SK-N-SH treated with all-trans-retinoic acid at 6 μM for 48 hours (cell line): ENCODE results near the gene LGMN.
"Not testable (repeated sequence)": the region's sequence is repeated elsewhere in the genome, so short reads cannot be mapped to it uniquely, and the experiment has no call there.

Experiments
- ATAC-seq: fragments of 200-7000 bp; cut with Tn5 transposase; 3 replicates; pipeline ENCODE4 v1.9.1; 2020; ENCODE audit warnings: mild to moderate bottlenecking, moderate library complexity
- ESRRG ChIP-seq: fragments of 250-450 bp; sonication (Bioruptor Pico); IDR thresholded peaks from 2 replicates; pipeline ENCODE4 v1.6.1; 2021; ENCODE audit warnings: mild to moderate bottlenecking
- ISL1 ChIP-seq: fragments of 250-450 bp; sonication (Bioruptor Pico); IDR thresholded peaks from 2 replicates; pipeline ENCODE4 v2.1.2; 2022; ENCODE audit warnings: mild to moderate bottlenecking, moderate library complexity
- OSR1 ChIP-seq: fragments of 250-450 bp; sonication (Bioruptor Pico); IDR thresholded peaks from 2 replicates; pipeline ENCODE4 v1.8.0; 2022; ENCODE audit warnings: moderate library complexity, mild to moderate bottlenecking, inconsistent platforms
- PPARA ChIP-seq: fragments of 250-450 bp; sonication (Bioruptor Pico); IDR thresholded peaks from 2 replicates; pipeline ENCODE4 v1.5.0; 2020; ENCODE audit warnings: mild to moderate bottlenecking, borderline replicate concordance
- RARB ChIP-seq: fragments of 250-450 bp; sonication (Bioruptor Pico); IDR thresholded peaks from 2 replicates; pipeline ENCODE4 v1.8.0; 2021; ENCODE audit warnings: mild to moderate bottlenecking, moderate library complexity
- SNAI2 ChIP-seq: fragments of 250-450 bp; sonication (Bioruptor Pico); IDR thresholded peaks from 2 replicates; pipeline ENCODE4 v1.5.0; 2020; ENCODE audit warnings: mild to moderate bottlenecking, moderate library complexity
- TCF4 ChIP-seq: fragments of 250-450 bp; sonication (Bioruptor Pico); IDR thresholded peaks from 2 replicates; pipeline ENCODE4 v1.8.0; 2021; ENCODE audit warnings: mild to moderate bottlenecking, moderate library complexity, borderline replicate concordance
- TOX ChIP-seq: fragments of 250-450 bp; sonication (Bioruptor Pico); IDR thresholded peaks from 2 replicates; pipeline ENCODE4 v1.8.0; 2021; ENCODE audit warnings: mild to moderate bottlenecking, moderate library complexity, borderline replicate concordance
- ZC3H10 ChIP-seq: fragments of 250-450 bp; sonication (Bioruptor Pico); IDR thresholded peaks from 2 replicates; pipeline ENCODE4 v1.5.1; 2021; ENCODE audit warnings: mild to moderate bottlenecking, moderate library complexity
- ZFP30 ChIP-seq: fragments of 450-650 bp; formaldehyde crosslinking; IDR thresholded peaks from 2 replicates; pipeline ENCODE4 v1.5.0; 2022; ENCODE audit warnings: mild to moderate bottlenecking, moderate library complexity
- ZNF565 ChIP-seq: fragments of 450-650 bp; formaldehyde crosslinking; conservative IDR thresholded peaks from 2 replicates; pipeline ENCODE4 v1.5.0; 2020; ENCODE audit warnings: low read depth, mild to moderate bottlenecking, moderate library complexity
- ZNF8 ChIP-seq: fragments of 450-650 bp; formaldehyde crosslinking; IDR thresholded peaks from 2 replicates; pipeline ENCODE4 v1.5.0; 2020; ENCODE audit warnings: mild to moderate bottlenecking, moderate library complexity
- TF ChIP-seq, protein P1 (sequence below): fragments of 250-450 bp; sonication (Bioruptor Pico); IDR thresholded peaks from 2 replicates; pipeline ENCODE4 v1.5.0; 2020; ENCODE audit warnings: mild to moderate bottlenecking, moderate library complexity
- TF ChIP-seq, protein P2 (sequence below): fragments of 250-450 bp; sonication (Bioruptor Pico); IDR thresholded peaks from 2 replicates; pipeline ENCODE4 v1.8.0; 2020; ENCODE audit warnings: mild to moderate bottlenecking, moderate library complexity, borderline replicate concordance
- TF ChIP-seq, protein P3 (sequence below): fragments of 250-450 bp; sonication (Bioruptor Pico); IDR thresholded peaks from 2 replicates; pipeline ENCODE4 v1.5.1; 2020; ENCODE audit warnings: low read depth, mild to moderate bottlenecking, moderate library complexity

Gene LGMN

DNA sequence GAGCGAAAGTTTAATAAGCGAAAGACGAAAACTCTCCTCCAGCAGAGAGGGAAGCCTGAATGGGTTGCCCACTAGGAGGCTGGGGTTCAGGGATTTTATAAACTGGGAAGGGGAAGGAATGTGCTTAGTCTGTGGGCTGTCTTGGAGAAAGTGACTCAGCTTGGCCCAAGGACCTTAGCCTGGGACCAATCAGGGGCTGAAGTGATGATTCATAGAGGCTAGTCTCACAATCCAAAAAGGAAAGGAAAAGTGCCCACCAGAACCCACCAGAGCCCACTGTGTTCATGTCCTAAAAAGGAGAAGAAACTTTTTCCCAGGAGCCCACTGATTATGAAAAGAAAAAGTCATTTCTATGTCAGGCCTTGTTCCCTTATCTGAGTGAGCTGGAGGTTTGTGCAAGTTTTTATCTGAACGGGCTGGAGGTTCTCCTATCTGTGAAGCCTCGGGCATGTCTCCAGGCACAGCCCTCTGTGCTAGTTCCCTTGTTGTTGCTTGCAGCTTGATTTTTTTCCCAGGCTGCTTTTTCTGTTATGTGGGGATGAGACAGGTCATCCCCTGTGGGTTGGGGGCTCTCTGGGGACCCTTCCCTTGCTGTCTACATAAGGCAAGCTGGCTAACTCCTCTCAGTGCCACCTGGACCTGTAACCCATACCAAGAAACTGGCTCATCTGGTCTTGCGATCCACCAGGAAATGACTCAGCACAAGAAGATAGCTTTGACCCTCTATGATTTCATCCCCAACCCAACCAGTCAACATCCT, 37.4 kb upstream of the LGMN start (continued):
- no peak for TF ChIP-seq TCF4 (CRISPR knock-in tag)

DNA sequence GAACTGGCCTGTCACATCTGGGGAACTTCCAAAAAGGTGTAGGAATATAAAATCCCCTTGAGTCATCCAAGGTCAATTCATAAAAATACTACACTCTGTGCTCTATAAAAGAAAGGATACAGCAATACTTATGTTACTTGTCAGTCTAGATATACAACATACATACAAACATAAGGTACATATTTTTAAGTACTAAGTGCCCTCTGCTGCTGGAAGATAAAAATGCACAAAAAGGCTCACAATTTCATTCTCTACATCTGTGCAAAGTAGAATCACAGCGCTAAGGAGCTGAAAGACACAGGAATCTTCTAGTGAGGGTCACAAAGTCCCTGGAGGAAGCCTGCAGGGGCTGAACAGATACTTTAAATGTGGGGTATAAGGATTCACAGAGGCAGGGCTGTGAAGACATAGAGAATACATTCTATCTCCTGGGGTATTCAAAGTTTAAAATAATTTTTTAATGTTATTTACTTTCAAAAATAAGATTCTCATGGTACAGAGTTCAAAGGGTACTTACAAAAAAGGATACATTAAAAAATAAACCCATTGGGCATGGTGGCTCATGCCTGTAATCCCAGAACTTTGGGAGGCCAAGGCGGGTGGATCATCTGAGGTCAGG, 35.5 kb upstream of the LGMN start:
- ATAC-seq: peak; percentile 87
- TF ChIP-seq, protein P1, sequence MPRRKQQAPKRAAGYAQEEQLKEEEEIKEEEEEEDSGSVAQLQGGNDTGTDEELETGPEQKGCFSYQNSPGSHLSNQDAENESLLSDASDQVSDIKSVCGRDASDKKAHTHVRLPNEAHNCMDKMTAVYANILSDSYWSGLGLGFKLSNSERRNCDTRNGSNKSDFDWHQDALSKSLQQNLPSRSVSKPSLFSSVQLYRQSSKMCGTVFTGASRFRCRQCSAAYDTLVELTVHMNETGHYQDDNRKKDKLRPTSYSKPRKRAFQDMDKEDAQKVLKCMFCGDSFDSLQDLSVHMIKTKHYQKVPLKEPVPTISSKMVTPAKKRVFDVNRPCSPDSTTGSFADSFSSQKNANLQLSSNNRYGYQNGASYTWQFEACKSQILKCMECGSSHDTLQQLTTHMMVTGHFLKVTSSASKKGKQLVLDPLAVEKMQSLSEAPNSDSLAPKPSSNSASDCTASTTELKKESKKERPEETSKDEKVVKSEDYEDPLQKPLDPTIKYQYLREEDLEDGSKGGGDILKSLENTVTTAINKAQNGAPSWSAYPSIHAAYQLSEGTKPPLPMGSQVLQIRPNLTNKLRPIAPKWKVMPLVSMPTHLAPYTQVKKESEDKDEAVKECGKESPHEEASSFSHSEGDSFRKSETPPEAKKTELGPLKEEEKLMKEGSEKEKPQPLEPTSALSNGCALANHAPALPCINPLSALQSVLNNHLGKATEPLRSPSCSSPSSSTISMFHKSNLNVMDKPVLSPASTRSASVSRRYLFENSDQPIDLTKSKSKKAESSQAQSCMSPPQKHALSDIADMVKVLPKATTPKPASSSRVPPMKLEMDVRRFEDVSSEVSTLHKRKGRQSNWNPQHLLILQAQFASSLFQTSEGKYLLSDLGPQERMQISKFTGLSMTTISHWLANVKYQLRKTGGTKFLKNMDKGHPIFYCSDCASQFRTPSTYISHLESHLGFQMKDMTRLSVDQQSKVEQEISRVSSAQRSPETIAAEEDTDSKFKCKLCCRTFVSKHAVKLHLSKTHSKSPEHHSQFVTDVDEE (CRISPR knock-in tag): no peak
- no peak for TF ChIP-seq OSR1 (CRISPR knock-in tag)
- TF ChIP-seq, protein P2, sequence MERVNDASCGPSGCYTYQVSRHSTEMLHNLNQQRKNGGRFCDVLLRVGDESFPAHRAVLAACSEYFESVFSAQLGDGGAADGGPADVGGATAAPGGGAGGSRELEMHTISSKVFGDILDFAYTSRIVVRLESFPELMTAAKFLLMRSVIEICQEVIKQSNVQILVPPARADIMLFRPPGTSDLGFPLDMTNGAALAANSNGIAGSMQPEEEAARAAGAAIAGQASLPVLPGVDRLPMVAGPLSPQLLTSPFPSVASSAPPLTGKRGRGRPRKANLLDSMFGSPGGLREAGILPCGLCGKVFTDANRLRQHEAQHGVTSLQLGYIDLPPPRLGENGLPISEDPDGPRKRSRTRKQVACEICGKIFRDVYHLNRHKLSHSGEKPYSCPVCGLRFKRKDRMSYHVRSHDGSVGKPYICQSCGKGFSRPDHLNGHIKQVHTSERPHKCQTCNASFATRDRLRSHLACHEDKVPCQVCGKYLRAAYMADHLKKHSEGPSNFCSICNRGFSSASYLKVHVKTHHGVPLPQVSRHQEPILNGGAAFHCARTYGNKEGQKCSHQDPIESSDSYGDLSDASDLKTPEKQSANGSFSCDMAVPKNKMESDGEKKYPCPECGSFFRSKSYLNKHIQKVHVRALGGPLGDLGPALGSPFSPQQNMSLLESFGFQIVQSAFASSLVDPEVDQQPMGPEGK (CRISPR knock-in tag): no peak

DNA sequence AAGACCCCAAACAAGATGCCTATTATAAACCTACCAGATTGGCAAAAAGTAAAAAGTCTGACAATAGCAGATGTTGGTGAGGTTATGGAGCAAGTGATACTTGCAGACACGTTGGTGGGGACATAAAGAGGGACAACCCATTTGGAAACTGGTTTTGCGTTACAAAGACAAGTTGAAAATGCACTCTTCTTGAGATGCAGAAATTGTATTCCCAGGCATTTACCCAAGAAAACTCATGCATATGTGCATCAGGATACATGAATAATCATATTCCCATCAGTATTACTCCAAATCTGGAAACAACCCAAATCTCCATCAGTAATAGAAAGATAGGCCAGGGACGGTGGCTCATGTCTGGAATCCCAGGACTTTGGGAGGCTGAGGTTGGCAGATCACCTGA, 32.9 kb upstream of the LGMN start:
- ATAC-seq: no peak
- TF ChIP-seq, protein P3, sequence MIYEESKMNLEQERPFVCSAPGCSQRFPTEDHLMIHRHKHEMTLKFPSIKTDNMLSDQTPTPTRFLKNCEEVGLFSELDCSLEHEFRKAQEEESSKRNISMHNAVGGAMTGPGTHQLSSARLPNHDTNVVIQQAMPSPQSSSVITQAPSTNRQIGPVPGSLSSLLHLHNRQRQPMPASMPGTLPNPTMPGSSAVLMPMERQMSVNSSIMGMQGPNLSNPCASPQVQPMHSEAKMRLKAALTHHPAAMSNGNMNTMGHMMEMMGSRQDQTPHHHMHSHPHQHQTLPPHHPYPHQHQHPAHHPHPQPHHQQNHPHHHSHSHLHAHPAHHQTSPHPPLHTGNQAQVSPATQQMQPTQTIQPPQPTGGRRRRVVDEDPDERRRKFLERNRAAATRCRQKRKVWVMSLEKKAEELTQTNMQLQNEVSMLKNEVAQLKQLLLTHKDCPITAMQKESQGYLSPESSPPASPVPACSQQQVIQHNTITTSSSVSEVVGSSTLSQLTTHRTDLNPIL: no peak
- TF ChIP-seq RARB: no peak
- no peak for TF ChIP-seq ZFP30 (CRISPR knock-in tag)
- TF ChIP-seq ISL1: no peak
- TF ChIP-seq, protein P1 (CRISPR knock-in tag): no peak
- TF ChIP-seq ZC3H10 (CRISPR knock-in tag): no peak
- no peak for TF ChIP-seq TCF4 (CRISPR knock-in tag)
- no peak for TF ChIP-seq PPARA (CRISPR knock-in tag)
- no peak for TF ChIP-seq ESRRG
- TF ChIP-seq, protein P2 (CRISPR knock-in tag): no peak
- no peak for TF ChIP-seq SNAI2 (CRISPR knock-in tag)

DNA sequence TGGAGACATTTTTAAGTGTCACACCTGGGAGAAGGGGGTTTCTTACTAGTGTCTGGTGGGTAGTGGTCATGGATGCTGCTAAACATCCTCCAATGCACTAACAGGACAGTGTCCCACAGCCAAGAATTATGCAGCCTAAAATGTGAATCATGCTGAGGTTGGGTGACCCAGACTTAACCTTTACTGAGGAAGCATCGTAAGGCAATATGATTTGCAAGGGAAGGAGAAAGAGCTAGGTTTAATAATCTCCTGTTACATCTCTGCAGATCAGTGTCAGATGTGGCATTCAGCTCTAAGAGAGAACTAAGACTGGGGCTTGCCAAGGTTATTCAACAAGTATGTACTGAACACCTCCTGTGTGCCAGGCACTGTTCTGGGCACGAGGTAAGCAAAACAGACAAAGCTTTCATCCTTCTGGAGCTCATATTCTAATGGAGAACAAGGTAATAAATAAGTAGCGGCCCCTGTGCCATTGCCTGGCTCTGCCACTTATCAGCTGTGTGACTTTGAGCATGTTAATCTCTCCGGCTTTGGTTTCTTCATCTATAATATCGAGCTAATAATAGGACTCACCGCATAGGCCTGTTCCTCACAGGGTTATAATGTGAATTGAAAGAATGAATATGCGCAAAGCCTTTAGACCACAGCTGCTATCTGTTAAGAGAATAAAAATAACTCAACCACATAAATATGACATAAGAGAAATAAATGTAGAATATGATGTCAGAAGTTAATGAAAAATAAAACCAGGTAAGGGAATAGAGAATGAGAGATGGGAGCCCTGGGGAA, 32.2 kb upstream of the LGMN start:
- peak; percentile 78 for ATAC-seq
- TF ChIP-seq TCF4 (CRISPR knock-in tag) (no peak), ZNF8 (CRISPR knock-in tag) (no peak), RARB (no peak), ZNF565 (CRISPR knock-in tag) (no peak), TOX (no peak)

DNA sequence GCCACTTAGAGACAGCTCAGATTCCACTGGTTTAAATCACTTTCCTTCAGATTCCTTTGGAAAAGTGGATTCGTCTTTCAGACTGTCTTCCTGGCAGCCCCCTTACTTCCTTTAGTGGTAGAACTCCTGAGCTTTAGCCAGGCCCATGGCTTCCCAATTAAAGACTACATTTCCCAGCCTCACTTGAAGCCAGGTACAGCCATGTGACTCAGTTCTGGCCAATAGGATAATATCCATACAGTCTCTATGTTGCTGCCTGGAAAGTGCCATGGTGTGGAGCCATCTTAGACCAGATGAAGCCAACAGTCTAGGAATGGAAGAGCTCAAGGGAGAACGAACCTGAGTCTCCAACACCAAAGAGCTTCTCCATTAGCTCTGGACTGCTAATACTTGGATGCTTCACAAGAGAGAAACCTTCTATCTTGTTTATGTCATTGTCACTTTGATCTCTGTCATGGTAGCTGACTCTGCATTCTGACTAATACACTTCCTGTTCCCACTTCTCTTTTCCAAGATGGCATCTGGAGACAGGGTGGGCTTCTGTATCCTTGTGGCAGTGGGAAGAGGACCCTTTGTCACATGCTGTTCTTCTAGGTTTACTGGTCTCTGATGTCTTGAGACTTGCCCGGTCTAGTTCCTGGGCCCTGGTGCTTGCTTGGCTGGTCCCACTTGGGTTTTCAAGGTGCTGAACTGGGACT, 30.6 kb upstream of the LGMN start:
- peak; percentile 74 for ATAC-seq

DNA sequence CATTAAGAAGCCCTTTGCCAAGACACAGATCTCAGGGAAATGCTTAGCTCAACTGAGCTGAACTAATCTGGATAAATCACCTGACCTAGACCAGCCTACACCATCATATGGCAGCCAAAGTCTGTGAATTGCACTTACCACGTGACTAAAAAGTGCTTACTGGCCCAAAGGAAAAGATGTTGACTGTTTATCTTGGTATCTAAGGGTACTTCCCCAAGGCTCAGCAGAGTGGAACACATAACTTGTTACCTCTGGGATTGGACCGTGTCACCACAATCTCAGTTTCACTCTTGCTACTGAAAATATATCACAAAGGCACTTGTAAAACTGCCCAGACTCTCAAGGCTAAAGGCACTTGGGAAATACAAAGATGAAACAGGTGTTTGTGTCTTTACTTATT, 26.9 kb upstream of the LGMN start:
- ATAC-seq: not testable (repeated sequence)
